SKM-1 (cell line): Measurements from ENCODE around the gene SERGEF.

Source experiments
- DNase-seq: peaks from one replicate; lab custom pipeline; 2025; ENCODE audit not compliant: unreplicated experiment; lab: John Stamatoyannopoulos, UW

Gene SERGEF

DNA sequence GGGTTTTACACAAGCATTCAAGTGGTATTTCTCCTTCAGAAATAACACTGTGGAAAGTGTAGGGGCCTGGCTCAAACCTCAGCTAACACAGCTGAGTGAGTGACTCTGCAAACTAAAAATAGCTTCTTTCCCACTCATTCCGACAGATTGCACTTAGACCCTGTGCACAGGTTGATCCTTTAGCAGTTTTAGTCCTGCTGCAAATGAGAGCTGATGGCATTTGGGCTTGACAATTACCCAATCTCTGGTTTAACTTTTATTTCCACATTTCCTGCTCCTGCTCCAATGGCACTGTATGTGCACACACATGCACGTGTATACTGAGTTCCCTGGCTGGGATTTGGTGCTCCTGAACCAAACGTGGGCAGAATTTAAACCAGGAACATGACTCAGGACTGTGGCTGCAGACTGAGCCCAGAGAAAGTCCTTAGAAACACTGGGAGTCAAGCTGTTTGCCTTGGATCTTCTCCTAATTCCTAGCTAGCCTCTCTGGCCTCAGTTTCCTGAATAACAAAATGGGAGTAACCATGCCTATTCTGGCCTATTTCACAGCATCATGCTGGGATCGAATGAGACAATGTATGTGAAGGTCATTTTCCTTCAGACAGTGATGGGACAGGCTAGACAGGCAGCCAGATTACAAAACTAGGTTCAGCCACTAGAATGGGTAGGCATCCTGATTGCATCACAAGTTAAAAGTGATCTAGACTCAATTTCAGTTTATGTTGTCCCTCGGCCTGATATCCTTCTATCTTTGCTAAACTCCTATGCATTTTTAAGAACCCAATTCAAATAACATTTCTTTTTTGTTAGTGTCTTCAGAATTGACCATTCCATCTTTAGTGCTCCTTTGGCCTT is 58.2 kb downstream of the SERGEF start:
- DNase-seq: peak; percentile 20

DNA sequence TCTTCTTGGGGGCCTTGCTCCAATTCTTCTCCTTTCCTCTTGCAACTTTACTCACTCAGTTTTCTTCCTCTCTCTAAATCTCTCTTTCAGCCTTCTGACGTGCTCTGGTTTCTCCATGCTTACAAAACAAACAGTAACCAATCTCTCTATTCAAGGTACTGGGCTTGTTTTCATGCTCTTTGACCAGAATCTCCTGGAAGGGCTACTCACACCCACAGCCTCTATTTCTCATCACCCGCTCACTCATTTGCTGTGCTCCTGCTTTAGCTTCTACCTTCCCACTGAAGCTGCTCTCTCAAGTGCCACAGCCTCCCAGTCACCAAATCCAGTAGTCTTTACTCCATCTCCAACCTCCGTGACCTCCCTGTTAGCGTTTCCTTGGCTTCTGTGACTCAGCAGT is 60.4 kb downstream of the SERGEF start:
- DNase-seq: no peak

DNA sequence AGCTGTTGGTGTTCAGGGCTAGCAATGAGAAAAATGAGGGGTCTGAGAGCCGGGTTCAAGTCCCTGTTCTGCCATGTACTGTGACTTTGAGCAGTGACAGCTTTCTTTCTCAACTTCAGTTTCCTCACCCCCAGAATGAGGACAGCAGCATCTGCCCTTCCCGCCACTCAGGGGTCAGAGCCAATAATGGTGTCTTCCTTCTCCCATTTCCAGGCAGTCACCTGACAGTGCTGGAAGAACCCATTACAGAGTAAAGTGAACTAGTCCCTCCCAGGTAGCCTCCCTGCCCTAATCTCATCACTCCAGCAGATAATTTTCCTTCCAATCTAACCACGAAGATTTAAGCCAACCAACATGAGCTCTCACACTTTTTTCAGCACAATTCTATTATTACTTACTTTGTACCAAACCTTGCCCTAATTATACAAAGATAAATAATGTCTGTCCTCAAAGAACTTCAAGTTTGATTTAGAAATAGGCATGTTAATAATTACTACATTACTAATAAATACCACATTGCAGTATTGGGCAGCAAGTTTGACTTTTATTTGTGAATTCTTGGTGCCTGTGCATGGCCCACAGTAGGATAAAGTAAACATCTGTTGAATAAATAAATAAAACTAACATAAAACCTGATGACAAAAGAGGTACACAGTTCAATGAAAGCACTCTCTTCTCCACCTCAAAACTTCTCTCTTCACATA is 61.0 kb downstream of the SERGEF start:
- no peak for DNase-seq

DNA sequence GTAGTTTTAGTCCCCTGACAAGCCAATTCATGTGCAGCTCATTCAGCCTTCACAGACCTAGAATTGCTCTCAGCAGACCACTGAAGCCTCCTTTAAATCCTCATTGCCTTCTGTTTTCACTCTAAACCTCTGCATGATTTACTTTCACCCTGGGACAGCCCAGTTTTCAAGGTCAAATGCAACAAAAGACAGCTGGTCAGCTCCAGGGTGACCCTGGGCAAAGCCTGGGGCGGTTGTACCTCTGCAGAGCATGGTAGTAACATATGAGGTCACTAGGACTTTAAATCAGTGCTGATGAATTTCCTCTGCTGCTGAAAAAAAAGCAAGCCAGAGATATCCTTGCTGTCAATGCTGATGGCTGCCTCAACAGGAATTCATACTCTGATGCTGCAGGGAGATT is 62.2 kb downstream of the SERGEF start:
- DNase-seq: no peak

DNA sequence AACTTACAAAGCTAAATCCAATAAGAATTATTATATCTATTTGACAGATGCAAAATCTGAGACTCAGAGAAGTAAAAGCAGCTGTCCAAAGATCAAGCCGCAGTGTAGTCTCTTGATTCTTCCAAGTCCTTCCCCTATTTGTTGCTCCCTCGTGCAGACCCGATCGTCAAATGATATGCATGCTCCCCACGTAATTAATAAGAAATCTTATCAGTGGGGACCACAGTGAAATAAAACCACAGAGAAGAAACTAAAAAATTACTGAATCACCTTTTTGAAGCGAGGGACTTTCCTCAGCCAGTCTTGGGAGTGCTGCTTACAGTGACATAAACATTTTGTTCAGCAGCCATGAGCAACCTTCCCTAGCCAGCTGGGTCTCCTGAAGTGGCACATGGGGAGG is 64.6 kb downstream of the SERGEF start:
- no peak for DNase-seq

DNA sequence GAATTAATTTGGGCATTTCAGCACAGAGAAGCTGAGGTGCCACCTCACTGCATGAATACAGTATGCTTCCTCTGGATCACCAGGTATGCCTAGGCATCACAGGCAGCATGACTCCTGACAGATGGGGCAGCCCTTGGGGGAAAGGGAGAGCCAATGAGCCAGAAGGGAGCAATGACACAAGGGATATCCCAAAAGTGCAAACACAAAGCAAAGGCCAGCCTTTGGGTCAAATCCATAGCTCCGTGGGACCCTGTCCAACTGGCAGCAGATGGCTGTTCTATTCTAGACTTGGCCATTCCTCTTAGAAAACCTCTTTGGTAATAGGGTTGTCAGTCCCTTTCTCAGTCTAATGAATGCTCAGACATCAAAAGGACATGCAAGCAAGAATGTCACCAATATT is 73.3 kb downstream of the SERGEF start:
- DNase-seq: no peak

DNA sequence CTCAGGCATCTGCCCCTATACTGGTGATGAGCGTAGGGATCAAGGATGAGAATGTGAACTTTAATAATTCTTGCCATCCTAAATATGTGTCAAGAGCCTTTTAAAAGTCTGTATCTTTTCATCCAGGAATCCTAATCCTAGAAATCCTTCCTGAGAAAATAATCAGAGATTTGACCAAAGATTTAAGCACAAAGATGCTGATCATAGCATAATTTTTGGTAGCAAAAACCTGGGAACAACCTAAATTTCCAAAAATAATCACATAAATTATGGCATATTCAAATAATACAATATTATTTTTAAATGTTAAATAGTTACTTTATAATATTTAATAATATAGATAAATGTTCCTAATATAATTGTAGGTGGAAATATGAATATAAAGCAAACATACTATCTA is 76.1 kb downstream of the SERGEF start:
- no peak for DNase-seq

DNA sequence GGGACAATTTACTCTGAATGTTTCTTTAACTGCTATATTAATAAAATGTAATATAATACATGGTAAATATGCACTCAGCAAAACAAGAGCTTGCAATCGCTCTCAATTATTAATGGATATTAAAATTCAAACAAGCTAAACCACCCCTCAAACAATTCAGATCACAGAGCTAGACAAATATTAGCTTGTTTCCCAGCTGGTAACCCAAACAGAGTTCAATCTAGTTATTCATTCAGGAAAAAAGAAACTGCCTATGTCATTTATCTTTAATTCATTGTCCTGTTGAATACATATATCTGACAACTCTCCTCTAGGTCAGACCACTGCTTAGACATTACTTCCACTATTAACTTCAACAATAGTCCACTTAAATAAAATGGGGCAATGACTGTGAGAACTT is 78.7 kb downstream of the SERGEF start:
- DNase-seq: no peak

DNA sequence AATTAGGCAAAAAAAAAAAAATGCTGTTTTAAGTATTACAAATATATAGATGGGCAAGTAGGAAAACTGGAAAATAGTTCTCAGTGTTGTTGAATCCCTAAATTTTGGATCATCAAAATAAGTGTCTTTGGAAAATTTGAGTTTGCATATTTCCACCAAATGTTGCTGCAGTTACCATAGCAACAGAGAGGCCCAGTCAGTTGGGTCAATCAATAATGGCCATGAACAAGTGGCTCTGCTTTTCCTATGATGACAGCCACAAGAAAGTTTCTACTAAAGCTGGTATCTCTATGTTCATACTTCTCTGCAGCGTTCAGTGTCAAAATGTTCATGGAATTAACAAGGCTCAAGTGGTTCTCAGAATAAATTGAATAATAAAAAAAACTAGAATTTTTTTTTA is 79.1 kb downstream of the SERGEF start:
- no peak for DNase-seq

DNA sequence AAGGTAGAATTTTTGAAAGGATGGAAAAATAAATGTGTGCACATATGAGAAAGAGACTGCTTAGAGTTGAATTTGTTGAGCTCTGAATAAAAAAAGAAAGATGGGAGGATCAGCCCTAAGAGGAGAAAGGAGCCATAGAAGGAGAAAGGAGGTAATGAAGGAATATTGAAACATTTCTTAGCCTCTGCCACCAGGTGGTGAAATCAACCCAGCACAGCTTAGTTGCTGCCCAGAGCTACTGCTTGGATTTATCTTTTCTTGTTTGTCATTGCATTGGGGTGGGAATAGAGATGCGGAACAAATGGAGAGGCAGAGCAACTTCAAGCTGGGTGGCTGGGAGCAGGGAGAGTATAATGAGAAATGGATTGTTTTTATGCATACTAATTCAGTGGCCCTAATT is 80.4 kb downstream of the SERGEF start:
- no peak for DNase-seq

DNA sequence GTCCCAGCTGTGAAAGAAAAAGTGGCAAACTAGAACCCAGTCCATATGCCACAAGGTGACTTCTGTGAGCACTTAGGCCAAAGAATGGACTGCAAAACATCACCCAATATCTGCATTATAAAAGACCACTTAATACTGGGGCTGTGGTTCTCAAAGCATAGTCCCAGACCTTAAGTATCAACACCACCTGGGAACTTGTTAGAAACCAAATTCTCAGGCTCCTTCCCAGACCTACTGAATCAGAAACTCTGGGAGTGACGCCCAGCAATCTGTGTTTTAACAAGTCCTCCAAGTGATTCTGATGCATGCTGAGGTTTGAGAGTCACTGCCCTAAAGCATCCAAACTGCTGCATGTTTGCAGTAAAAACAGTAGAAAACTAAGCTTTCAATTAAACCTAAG is 81.3 kb downstream of the SERGEF start:
- no peak for DNase-seq

DNA sequence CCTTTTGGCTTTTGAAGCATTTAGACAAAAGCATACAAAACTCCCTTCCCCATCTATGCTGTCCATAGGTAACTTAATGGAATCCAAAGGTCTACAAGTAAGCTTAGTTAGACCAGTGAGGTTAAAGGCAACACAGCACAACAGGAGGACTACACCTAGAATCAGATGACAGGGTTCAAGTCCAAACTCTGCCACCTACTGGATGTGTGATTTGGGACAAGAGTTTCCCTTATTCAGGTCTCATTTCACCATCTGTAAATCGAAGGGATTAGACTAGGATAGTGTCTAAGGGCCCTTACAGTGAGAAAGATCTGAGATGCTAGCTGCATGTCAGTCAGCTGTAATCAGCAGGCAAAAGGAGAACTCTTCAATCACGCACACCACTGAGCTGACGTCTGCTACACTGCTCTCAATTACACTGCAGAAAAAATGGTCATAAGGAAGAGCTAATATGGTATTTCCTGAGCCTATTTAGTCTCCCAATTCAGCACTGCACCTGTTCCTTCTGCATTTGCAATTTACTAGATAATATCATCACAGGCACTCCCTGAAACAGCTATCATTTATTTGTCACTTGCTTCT is 82.2 kb downstream of the SERGEF start:
- no peak for DNase-seq

DNA sequence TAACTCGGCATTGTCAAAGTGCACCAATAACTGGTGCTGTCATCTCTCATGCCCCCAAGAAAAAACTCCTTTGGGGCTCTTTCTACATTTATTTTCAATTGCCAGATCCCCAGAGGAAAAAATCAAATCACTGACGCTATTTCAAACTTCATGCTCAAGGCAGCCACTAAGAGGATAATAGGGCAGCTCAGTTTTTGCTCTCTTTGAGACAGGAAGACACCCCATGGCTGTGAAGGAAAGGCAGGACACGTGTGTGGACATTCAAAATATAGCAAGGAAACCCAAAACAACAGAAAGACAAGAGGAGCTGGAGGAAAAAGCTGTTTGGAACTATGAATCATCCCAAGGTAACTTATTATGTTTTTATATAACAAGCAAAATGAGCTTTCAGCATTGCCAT is 83.7 kb downstream of the SERGEF start:
- no peak for DNase-seq

DNA sequence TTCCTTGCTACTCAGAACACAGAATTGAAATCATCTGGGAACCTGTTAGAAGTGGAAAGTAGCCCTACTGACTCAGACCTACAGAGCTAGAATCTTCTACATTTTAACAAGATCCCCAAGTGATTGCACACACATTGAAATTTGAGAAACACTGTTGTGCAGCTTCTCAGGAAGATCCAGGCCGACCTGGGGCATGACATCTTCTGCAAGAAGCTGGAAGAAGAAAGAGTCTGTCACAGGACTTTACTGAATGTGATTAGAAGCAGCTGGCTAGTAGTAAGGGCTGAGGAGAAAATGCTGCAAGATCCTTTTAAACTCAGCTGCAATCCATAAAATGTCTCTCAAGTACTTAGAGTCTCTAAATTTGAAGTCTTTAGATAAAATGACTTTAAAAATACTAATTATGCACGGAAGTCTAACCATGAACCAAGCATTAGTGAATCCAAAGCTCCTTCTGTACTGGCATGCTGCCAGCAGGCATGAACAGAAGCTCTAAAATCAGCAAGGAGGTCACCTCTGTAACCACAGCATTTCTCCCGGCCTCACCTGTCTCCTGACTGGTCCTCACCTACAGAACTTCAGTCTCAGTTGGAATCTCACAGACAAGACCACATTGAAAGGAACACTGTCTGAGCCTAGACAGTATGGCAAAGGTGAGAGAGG is 85.0 kb downstream of the SERGEF start:
- DNase-seq: no peak

DNA sequence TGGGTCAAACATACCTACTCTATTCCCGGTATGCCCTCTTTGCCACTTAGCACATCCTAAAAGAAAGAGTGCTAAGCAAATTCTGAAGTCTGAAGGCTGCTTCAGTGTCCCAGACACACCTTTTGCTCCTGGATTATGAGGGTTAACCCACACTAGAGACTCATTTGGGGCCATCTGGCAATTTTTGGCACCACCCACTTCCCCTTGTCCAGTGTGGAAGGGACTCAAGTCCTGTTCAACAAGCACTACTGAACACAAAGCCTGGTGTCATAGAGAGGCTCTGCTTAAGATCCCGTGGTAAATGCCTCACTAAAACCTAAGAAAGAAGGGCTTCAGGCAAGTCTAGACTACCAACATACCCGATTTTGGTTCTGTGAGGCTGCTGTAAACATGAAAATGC is 85.8 kb downstream of the SERGEF start:
- no peak for DNase-seq

DNA sequence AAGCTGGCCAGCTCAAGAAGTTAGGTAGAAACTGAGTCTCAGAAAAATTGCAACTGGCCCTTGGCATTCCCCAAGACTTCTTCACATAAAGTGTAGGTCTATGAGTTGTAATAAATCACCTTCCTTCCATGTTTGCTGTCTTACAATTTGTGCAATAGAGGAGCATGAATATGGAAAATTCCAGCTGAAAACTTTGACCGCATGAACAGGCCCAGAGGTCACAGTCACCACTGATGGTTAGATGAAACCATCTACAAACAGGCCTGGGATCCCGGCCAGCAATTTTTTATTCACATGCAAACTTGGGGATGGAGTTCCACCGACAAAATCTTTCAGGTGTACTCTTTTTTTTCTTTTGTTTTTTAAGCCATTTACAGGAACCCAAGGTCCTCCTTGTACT is 88.1 kb downstream of the SERGEF start:
- DNase-seq: no peak

DNA sequence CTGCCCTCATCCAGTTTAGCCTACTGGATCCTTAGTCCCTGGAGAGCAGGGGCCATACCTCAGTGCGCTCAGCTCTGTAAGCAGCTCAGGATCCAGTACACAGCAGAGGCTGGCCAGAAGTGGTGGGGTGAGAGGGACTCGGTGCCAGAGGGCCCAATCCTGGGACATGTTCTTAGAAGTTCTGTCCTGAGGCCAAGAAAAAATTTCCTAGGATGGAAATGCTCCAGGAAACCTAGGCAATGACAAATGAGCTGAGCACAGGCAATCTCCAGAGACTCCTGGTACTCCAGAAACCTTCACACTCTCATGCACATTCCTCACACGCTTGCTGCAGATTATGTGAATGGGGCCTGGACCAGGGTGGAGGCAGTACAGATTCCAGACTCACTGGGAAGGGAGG is 89.6 kb downstream of the SERGEF start:
- DNase-seq: no peak

DNA sequence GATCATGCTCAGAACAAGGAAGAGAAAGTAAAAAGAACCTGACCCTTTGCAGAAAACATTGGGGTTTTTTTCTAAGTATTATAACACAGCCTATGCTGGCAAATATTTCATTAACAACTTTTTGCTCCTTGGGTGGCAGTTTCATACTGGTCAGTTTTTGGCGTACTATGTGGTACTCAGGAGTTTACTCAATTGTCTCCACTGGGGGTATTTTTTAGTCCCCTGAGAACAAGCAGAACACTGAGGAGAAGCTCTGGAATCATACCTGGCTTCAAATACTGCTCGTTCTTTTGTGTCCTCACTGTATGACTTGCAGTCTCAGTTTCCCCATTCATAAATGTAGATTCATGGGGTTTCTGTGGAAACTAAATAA is 90.4 kb downstream of the SERGEF start:
- DNase-seq: no peak

DNA sequence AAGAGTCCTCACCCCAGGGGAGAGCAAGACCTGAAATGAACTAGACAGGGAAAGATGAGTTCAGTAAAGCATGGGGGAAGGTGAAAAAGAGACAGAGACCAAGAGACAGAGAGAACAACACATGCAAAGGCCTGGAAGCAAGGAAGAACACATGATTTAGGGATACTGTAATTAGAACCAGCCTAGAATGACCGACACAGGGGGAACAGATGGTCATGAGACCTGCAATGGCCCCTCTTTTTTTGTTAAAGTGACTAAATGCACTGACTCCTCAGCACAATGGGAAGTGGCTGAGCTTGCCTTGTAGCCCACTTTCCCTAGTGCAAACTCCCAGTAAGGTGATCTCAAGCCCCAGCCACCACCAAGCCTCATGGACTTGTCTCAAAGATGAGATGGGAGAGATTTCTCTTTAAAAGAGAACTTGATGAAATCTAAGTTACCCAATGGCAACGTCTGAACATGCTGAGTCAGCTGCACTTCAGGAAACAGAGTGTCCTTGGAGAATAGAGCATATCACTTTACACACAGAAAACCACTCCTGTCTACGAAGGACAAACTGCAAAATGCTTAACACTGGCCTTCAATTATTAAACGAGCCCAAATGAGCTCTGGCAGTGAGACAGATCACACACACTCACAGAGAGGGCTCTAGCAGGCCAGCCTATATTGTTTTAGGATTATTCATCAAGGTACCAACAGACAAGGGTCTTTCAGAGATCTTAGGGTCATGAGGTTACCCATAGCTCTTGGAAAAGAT is 91.0 kb downstream of the SERGEF start:
- no peak for DNase-seq

DNA sequence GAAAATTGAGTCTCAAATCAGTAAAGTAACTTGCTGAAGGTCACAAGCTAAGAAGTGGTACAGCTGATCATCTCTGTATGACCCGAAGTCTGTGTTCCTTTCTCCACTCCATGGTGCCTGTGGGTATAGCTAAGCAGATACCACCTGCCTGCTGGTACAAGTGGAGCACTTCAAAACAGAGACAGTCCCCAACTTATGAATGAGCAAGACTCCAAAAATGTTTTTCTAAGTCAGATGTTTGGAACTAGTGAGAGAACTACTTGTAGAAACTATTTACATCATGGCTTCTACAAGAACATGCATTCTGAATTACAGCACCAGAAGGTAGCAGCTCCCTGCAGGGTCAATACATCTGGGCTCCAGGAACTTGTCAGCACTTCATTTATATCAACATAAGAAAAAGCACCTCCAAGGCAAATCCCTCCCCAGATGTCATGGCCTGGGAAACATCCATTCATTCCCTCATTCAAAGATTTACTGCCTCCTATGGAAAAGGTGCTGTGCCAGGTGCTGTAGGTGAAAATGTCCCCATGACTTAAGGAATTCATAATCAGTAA is 94.7 kb downstream of the SERGEF start:
- DNase-seq: no peak

DNA sequence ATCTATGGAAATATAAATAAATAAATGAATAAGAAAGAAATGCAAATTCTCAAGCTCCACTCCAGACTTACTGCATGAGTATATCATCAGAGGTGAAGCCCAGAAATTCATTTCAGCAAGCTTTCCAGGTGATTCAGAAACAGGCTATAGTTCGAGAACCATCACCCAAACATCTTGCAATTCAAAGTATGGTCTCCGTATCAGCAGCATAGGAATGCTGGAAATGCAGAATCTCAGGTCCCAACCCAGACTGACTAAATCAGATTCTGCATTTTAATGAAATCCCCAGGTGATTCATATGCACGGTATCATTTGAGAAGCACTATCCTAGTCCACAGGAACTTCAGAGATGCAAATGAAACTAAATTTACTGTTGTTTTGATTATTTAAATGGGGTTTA is 95.3 kb downstream of the SERGEF start:
- no peak for DNase-seq
